Measurements from ENCODE around the gene MARCHF3. TPM values are rescaled to one million over a fixed set of nuclear protein-coding genes. Genes with fewer than 3 reads are reported as not detected.

MARCHF3 gene
- polyA plus RNA-seq, 1 donor from 2014 or later: 3.9 TPM

DNA sequence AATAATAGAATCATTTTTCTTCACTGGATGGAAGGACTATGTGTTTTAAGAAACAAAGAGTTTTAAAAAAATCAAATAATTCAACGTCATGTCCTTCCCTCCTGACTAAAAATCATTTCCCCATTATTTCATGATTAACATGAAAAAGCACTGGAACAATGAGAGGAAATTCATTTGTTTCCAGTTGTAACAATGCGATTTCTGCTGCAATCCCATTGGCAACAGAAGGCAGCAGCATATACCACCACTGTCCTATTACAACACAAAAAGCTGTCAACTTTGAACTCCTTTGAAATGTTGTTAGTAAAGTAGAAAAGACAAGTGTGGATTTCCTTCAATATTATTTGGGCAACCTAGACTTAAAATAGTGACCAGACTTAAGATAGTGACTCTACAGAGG, 39.9 kb upstream of the MARCHF3 start:
- Histone ChIP-seq H3K9me2 (ENCODE audit: insufficient read depth, low read length) (no peaks in the 10 kb centered on the region), H3K27me3 (ENCODE audit: insufficient read depth, low read depth, low read length) (no peaks in the 10 kb centered on the region), H3K9ac (ENCODE audit: low read length) (no peak overlapping the region), H3K36me3 (ENCODE audit: insufficient read depth, low read length) (no peaks in the 10 kb centered on the region), H2AFZ (ENCODE audit: low read depth, low read length) (no peak overlapping the region), H3K79me2 (replicated peaks; ENCODE audit: insufficient read depth, low read length) (no peaks in the 10 kb centered on the region), H3F3A (ENCODE audit: insufficient read depth, low read length, poor library complexity, severe bottlenecking) (no peaks in the 10 kb centered on the region), H4K20me1 (ENCODE audit: insufficient read depth) (no peaks in the 10 kb centered on the region), H3K4me3 (ENCODE audit: low read length) (no peak overlapping the region), H3K27ac (ENCODE audit: low read length) (no peak overlapping the region), H3K9me3 (ENCODE audit: low read length) (no peaks in the 10 kb centered on the region), H3K4me2 (ENCODE audit: low read length) (no peak overlapping the region)
- TF ChIP-seq, protein P1, sequence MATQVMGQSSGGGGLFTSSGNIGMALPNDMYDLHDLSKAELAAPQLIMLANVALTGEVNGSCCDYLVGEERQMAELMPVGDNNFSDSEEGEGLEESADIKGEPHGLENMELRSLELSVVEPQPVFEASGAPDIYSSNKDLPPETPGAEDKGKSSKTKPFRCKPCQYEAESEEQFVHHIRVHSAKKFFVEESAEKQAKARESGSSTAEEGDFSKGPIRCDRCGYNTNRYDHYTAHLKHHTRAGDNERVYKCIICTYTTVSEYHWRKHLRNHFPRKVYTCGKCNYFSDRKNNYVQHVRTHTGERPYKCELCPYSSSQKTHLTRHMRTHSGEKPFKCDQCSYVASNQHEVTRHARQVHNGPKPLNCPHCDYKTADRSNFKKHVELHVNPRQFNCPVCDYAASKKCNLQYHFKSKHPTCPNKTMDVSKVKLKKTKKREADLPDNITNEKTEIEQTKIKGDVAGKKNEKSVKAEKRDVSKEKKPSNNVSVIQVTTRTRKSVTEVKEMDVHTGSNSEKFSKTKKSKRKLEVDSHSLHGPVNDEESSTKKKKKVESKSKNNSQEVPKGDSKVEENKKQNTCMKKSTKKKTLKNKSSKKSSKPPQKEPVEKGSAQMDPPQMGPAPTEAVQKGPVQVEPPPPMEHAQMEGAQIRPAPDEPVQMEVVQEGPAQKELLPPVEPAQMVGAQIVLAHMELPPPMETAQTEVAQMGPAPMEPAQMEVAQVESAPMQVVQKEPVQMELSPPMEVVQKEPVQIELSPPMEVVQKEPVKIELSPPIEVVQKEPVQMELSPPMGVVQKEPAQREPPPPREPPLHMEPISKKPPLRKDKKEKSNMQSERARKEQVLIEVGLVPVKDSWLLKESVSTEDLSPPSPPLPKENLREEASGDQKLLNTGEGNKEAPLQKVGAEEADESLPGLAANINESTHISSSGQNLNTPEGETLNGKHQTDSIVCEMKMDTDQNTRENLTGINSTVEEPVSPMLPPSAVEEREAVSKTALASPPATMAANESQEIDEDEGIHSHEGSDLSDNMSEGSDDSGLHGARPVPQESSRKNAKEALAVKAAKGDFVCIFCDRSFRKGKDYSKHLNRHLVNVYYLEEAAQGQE (IDR thresholded peaks at IDR 0.05; ENCODE audit: borderline replicate concordance): no peak
- TF ChIP-seq MXI1 (conservative IDR thresholded peaks at IDR 0.05; ENCODE audit: poor library complexity, severe bottlenecking) (no peak), RAD21 (conservative IDR thresholded peaks at IDR 0.05) (no peak), EP300 (conservative IDR thresholded peaks at IDR 0.05; ENCODE audit: poor library complexity, severe bottlenecking) (no peak), POLR2AphosphoS5 (IDR thresholded peaks at IDR 0.05) (no peak), TAF1 (IDR thresholded peaks at IDR 0.05; ENCODE audit: low read depth) (no peak), SMC3 (conservative IDR thresholded peaks at IDR 0.05; ENCODE audit: poor library complexity) (no peak), EZH2 (IDR thresholded peaks at IDR 0.05; ENCODE audit: borderline replicate concordance, insufficient read depth, low read length, poor library complexity, severe bottlenecking) (no peak)
- TF ChIP-seq, protein P2, sequence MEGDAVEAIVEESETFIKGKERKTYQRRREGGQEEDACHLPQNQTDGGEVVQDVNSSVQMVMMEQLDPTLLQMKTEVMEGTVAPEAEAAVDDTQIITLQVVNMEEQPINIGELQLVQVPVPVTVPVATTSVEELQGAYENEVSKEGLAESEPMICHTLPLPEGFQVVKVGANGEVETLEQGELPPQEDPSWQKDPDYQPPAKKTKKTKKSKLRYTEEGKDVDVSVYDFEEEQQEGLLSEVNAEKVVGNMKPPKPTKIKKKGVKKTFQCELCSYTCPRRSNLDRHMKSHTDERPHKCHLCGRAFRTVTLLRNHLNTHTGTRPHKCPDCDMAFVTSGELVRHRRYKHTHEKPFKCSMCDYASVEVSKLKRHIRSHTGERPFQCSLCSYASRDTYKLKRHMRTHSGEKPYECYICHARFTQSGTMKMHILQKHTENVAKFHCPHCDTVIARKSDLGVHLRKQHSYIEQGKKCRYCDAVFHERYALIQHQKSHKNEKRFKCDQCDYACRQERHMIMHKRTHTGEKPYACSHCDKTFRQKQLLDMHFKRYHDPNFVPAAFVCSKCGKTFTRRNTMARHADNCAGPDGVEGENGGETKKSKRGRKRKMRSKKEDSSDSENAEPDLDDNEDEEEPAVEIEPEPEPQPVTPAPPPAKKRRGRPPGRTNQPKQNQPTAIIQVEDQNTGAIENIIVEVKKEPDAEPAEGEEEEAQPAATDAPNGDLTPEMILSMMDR (IDR thresholded peaks at IDR 0.05; ENCODE audit: poor library complexity, severe bottlenecking): no peak

DNA sequence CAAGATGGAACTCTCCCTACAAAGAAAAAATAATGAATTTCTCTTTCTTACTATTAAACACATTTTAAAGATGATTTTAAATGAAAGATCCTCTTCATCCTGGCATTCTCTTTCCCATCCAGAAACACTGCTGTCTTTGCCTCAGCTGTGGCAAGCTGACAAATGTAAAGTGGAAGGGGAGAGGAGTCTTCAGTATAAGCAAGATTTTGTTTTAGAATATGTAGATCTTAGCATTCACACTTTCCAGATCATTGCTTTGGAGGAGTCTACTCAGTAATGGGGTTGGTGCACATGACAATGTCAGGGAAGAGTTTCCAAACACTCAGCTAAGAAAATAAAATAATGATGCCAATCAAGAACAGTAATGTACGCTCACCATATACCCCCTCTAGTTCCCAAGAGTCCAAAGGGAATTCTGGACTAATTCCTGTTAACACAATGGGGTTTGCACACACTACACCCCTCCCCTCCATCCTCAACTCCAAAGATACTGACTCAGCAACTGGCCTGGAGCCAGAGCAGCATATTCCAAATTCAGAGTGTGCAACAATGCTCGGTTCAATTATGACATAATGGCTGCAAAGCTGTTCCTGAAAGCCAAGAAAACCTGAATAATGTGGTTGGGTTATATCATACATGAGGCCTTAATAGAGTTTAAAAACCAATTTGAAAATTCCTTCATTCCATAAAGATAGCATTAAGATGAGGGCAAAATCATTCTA, 38.3 kb upstream of the MARCHF3 start:
- Histone ChIP-seq H3K4me2 (ENCODE audit: low read length) (no peak overlapping the region), H3K4me3 (ENCODE audit: low read length) (no peak overlapping the region), H4K20me1 (ENCODE audit: insufficient read depth) (no peaks in the 10 kb centered on the region), H3K9me3 (ENCODE audit: low read length) (no peaks in the 10 kb centered on the region), H3K27ac (ENCODE audit: low read length) (no peak overlapping the region), H3K27me3 (ENCODE audit: insufficient read depth, low read depth, low read length) (no peaks in the 10 kb centered on the region), H3K9me2 (ENCODE audit: insufficient read depth, low read length) (no peaks in the 10 kb centered on the region), H3K36me3 (ENCODE audit: insufficient read depth, low read length) (no peaks in the 10 kb centered on the region), H3K9ac (ENCODE audit: low read length) (no peak overlapping the region), H3F3A (ENCODE audit: insufficient read depth, low read length, poor library complexity, severe bottlenecking) (no peaks in the 10 kb centered on the region), H2AFZ (ENCODE audit: low read depth, low read length) (no peak overlapping the region), H3K79me2 (replicated peaks; ENCODE audit: insufficient read depth, low read length) (no peaks in the 10 kb centered on the region)
- TF ChIP-seq EZH2 (IDR thresholded peaks at IDR 0.05; ENCODE audit: borderline replicate concordance, insufficient read depth, low read length, poor library complexity, severe bottlenecking) (no peak), MXI1 (conservative IDR thresholded peaks at IDR 0.05; ENCODE audit: poor library complexity, severe bottlenecking) (no peak), POLR2AphosphoS5 (IDR thresholded peaks at IDR 0.05) (no peak), SMC3 (conservative IDR thresholded peaks at IDR 0.05; ENCODE audit: poor library complexity) (no peak), EP300 (conservative IDR thresholded peaks at IDR 0.05; ENCODE audit: poor library complexity, severe bottlenecking) (no peak), TAF1 (IDR thresholded peaks at IDR 0.05; ENCODE audit: low read depth) (no peak), RAD21 (conservative IDR thresholded peaks at IDR 0.05) (no peak)
- TF ChIP-seq, protein P1 (IDR thresholded peaks at IDR 0.05; ENCODE audit: borderline replicate concordance): no peak
- TF ChIP-seq, protein P2 (IDR thresholded peaks at IDR 0.05; ENCODE audit: poor library complexity, severe bottlenecking): no peak

Data from neural cell (in vitro differentiated cells).